H1 (cell line): ENCODE results near the gene CHST1.

Experiments
- BRCA1 ChIP-seq: IDR thresholded peaks from 2 replicates; pipeline ENCODE4 v1.6.1; 2012; ENCODE audit warnings: low read depth, low read length, improper control_type of control experiment
- EP300 ChIP-seq, 2 experiments: IDR thresholded peaks; 1 replicate in 1 of 2; 2 replicates in 1 of 2; pipeline ENCODE4 v1.6.1; 2011 to 2012; ENCODE audit warnings: low read depth in 2 of 2, low read length in 2 of 2, mild to moderate bottlenecking in 2 of 2, borderline replicate concordance in 1 of 2, inconsistent platforms in 1 of 2, moderate library complexity in 1 of 2
- FOSL1 ChIP-seq: IDR thresholded peaks from 2 replicates; pipeline ENCODE4 v1.6.1; 2011; ENCODE audit warnings: mild to moderate bottlenecking, low read depth, low read length, moderate library complexity; ENCODE audit not compliant: insufficient read depth
- GABPA ChIP-seq: IDR thresholded peaks from 2 replicates; pipeline ENCODE4 v1.6.1; 2011; ENCODE audit warnings: mild to moderate bottlenecking, low read length, moderate library complexity, borderline replicate concordance; ENCODE audit not compliant: insufficient read depth
- RFX5 ChIP-seq: IDR thresholded peaks from 2 replicates; pipeline ENCODE4 v1.6.1; 2011; ENCODE audit warnings: low read depth, low read length, improper control_type of control experiment, borderline replicate concordance
- USF2 ChIP-seq: IDR thresholded peaks from 2 replicates; pipeline ENCODE4 v1.6.1; 2011; ENCODE audit warnings: low read length, improper control_type of control experiment
- TF ChIP-seq, protein P1 (sequence below), 3 experiments: IDR thresholded peaks; 1 replicate in 2 of 3; 2 replicates in 1 of 3; pipeline versions ENCODE4 v1.5.1 to v1.6.1; 2011; ENCODE audit warnings: low read length in 3 of 3, mild to moderate bottlenecking in 3 of 3, inconsistent platforms in 2 of 3, low read depth in 1 of 3, moderate library complexity in 1 of 3; ENCODE audit not compliant: insufficient read depth in 1 of 3; ENCODE audit errors: control extremely low read depth in 1 of 3

DNA sequence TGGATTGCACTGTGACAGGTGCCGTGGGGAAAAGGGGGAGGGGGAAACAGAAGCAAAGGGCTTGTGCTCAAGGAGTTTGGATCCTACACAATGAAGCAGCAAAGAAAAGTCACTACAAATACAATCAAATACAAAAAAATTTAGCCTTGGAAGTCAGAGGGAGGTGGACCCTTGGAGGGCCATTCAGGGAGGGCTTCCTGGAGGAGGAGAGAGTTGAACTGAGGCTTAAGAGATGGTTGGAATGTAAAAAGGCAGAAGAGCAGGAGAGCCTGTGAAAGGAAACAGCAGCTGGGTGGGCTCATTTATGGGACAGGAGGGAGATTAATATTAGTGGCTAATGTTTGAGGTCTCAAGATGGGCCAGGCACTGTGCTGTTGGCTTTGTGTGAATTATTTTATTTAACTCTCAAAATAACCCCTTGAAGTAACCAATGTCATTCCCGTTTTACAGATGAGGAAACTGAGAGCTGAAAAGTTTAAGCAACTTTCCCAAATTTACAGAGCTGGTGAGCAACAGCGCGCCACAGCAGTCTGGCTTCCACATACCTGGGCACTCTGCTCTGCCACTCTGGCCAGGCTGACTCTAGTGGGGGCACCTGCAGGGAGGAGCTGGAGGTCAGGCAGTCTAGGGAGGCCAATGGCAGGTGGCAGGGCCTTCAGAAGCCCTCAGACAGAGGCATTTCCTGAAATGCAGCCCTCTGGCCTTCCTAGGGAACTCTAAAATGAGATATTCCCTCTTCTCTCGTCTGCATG, 2.7 kb upstream of the CHST1 start:
- TF ChIP-seq EP300 (IDR thresholded peaks at IDR 0.05; ENCODE audit: borderline replicate concordance in 1 of 2, low read depth in 2 of 2, low read length in 2 of 2) (no peak), BRCA1 (no peak), FOSL1 (no peak), GABPA (no peak), USF2 (no peak), RFX5 (no peak)
- TF ChIP-seq, protein P1, sequence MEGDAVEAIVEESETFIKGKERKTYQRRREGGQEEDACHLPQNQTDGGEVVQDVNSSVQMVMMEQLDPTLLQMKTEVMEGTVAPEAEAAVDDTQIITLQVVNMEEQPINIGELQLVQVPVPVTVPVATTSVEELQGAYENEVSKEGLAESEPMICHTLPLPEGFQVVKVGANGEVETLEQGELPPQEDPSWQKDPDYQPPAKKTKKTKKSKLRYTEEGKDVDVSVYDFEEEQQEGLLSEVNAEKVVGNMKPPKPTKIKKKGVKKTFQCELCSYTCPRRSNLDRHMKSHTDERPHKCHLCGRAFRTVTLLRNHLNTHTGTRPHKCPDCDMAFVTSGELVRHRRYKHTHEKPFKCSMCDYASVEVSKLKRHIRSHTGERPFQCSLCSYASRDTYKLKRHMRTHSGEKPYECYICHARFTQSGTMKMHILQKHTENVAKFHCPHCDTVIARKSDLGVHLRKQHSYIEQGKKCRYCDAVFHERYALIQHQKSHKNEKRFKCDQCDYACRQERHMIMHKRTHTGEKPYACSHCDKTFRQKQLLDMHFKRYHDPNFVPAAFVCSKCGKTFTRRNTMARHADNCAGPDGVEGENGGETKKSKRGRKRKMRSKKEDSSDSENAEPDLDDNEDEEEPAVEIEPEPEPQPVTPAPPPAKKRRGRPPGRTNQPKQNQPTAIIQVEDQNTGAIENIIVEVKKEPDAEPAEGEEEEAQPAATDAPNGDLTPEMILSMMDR (IDR thresholded peaks at IDR 0.05; ENCODE audit: control extremely low read depth in 1 of 3, insufficient read depth in 1 of 3, low read depth in 1 of 3, low read length in 3 of 3) = no peak
